SK-N-SH (cell line): ENCODE data around the gene CDC16. TPM values are rescaled to one million over a fixed set of nuclear protein-coding genes. Genes with fewer than 3 reads are reported as not detected.

Experiments
- CTCF ChIA-PET: fragments of 300-600, 350-600 bp; formaldehyde crosslinking; extraction: SDS; loops from one replicate; lab custom pipeline; 2021; lab: Yijun Ruan, JAX
- POLR2A ChIA-PET: fragments of 350-600 bp; sonication (Branson Sonifier 250); formaldehyde crosslinking; extraction: SDS; loops from one replicate; lab custom pipeline; 2020; ENCODE audit warnings: antibody characterized with exemption, inconsistent platforms; lab: Yijun Ruan, JAX
- DNase-seq: peaks from one replicate; pipeline ENCODE4 v3.0.0; 2012
- H2AFZ ChIP-seq: fragments of 200-600 bp; sonication (generic); 2 replicates; pipeline ENCODE4 v1.8.1; 2016; ENCODE audit warnings: antibody characterized with exemption, mild to moderate bottlenecking, low read depth
- H3F3A ChIP-seq: fragments of 200-600 bp; sonication (generic); replicated peaks from 2 replicates; pipeline ENCODE3; 2016; ENCODE audit warnings: antibody characterized with exemption, mild to moderate bottlenecking; ENCODE audit not compliant: insufficient read depth
- H3K27ac ChIP-seq, 2 experiments: fragments of 200-500 bp in 1 of 2; fragments of 200-600 bp in 1 of 2; sonication (Bioruptor generic) in 1 of 2; sonication (generic), shearing (Covaris generic) in 1 of 2; 2 replicates each; pipeline versions ENCODE4 v1.5.1 to v1.6.1; 2014 to 2016; ENCODE audit warnings: low read depth in 2 of 2, inconsistent platforms in 1 of 2, low read length in 1 of 2, mild to moderate bottlenecking in 1 of 2, mixed read lengths in 1 of 2
- H3K27me3 ChIP-seq: fragments of 200-600 bp; sonication (generic), shearing (Covaris generic); 2 replicates; pipeline ENCODE4 v1.6.1; 2016; ENCODE audit warnings: mixed run types; ENCODE audit not compliant: insufficient read depth
- H3K36me3 ChIP-seq, 2 experiments: fragments of 200-500 bp in 1 of 2; fragments of 200-600 bp in 1 of 2; sonication (Bioruptor generic) in 1 of 2; sonication (generic) in 1 of 2; replicated peaks in 1 of 2; 2 replicates each; pipeline versions ENCODE3 to v1.5.1; 2014 to 2016; ENCODE audit warnings: low read length in 1 of 2, mild to moderate bottlenecking in 1 of 2; ENCODE audit not compliant: insufficient read depth in 2 of 2, control insufficient read depth in 1 of 2
- H3K4me1 ChIP-seq, 2 experiments: fragments of 200-500 bp in 1 of 2; fragments of 200-600 bp in 1 of 2; sonication (Bioruptor generic) in 1 of 2; sonication (generic), shearing (Covaris generic) in 1 of 2; 2 replicates each; pipeline versions ENCODE4 v1.5.1 to v1.6.1; 2014 to 2016; ENCODE audit warnings: low read depth in 1 of 2, low read length in 1 of 2, mixed run types in 1 of 2; ENCODE audit not compliant: insufficient read depth in 2 of 2, control insufficient read depth in 1 of 2
- H3K4me2 ChIP-seq: fragments of 200-600 bp; sonication (generic), shearing (Covaris generic); 2 replicates; pipeline ENCODE4 v1.6.1; 2017; ENCODE audit warnings: mixed run types
- H3K4me3 ChIP-seq, 2 experiments: fragments of 200-500 bp in 1 of 2; fragments of 200-600 bp in 1 of 2; sonication (Bioruptor generic) in 1 of 2; sonication (generic), shearing (Covaris generic) in 1 of 2; 2 replicates each; pipeline versions ENCODE4 v1.5.1 to v1.8.1; 2014 to 2016; ENCODE audit warnings: low read depth in 2 of 2, inconsistent platforms in 1 of 2, low read length in 1 of 2, mild to moderate bottlenecking in 1 of 2, mixed read lengths in 1 of 2, moderate library complexity in 1 of 2
- H3K79me2 ChIP-seq: fragments of 200-600 bp; sonication (generic); 2 replicates; pipeline ENCODE4 v1.8.1; 2017; ENCODE audit warnings: mild to moderate bottlenecking; ENCODE audit not compliant: insufficient read depth
- H3K9ac ChIP-seq: fragments of 200-600 bp; sonication (generic); 2 replicates; pipeline ENCODE4 v1.6.1; 2017; ENCODE audit warnings: mixed run types
- H3K9me2 ChIP-seq: fragments of 200-600 bp; sonication (generic); 2 replicates; pipeline ENCODE4 v1.6.1; 2017; ENCODE audit warnings: mixed run types
- H3K9me3 ChIP-seq: fragments of 200-600 bp; sonication (generic); 2 replicates; pipeline ENCODE4 v1.6.1; 2017; ENCODE audit warnings: mixed run types, mild to moderate bottlenecking, moderate library complexity
- H4K20me1 ChIP-seq: fragments of 200-600 bp; sonication (generic); 2 replicates; pipeline ENCODE4 v1.6.1; 2017; ENCODE audit warnings: mild to moderate bottlenecking, mixed run types; ENCODE audit not compliant: insufficient read depth
- EZH2phosphoT487 ChIP-seq: fragments of 200-600 bp; sonication (generic); IDR thresholded peaks from 2 replicates; pipeline ENCODE4 v1.6.1; 2017; ENCODE audit warnings: low read depth, mixed run types, mild to moderate bottlenecking, antibody characterized with exemption, moderate library complexity, borderline replicate concordance
- FOXJ3 ChIP-seq: sonication (generic); formaldehyde crosslinking; IDR thresholded peaks from 2 replicates; pipeline ENCODE4 v1.5.1; 2020; ENCODE audit warnings: mild to moderate bottlenecking, missing genetic modification reagents
- GABPA ChIP-seq: IDR thresholded peaks from 2 replicates; pipeline ENCODE4 v1.4.0; 2012; ENCODE audit warnings: low read depth, mild to moderate bottlenecking
- JUND ChIP-seq: IDR thresholded peaks from 2 replicates; pipeline ENCODE4 v1.4.0; 2012
- MEF2A ChIP-seq: IDR thresholded peaks from 2 replicates; pipeline ENCODE4 v1.4.0; 2012; ENCODE audit warnings: low read depth, borderline replicate concordance
- NFIC ChIP-seq: IDR thresholded peaks from 2 replicates; pipeline ENCODE4 v1.4.0; 2012; ENCODE audit warnings: borderline replicate concordance
- NRF1 ChIP-seq: IDR thresholded peaks from 2 replicates; pipeline ENCODE4 v1.6.1; 2012; ENCODE audit warnings: low read depth, mild to moderate bottlenecking, low read length
- POLR2AphosphoS5 ChIP-seq: IDR thresholded peaks from 2 replicates; pipeline ENCODE4 v1.6.1; 2012; ENCODE audit warnings: low read depth, low read length
- SIN3A ChIP-seq: IDR thresholded peaks from 2 replicates; pipeline ENCODE4 v1.6.1; 2012; ENCODE audit warnings: low read depth, mild to moderate bottlenecking, low read length, moderate library complexity, borderline replicate concordance
- TEAD4 ChIP-seq: IDR thresholded peaks from 2 replicates; pipeline ENCODE4 v1.4.0; 2012; ENCODE audit warnings: mild to moderate bottlenecking, borderline replicate concordance; ENCODE audit not compliant: insufficient read depth
- WGBS: methylation state at CpG from one replicate; pipeline ENCODE4 v1.1.6; 2017; ENCODE audit warnings: low lambda C conversion rate; 5-methylcytosine and 5-hydroxymethylcytosine counted together
- polyA plus RNA-seq, 3 experiments: library from polyadenylated mRNA; depleted of rRNA; stranded (reverse); fragments of >200 nt; gene quantifications; 2 replicates each; pipeline ENCODE4 v1.2.3, GENCODE V29; 2012
- TF ChIP-seq, protein P1 (sequence below): fragments of 200-600 bp; sonication (generic); IDR thresholded peaks from 2 replicates; pipeline ENCODE4 v1.6.1; 2017; ENCODE audit warnings: antibody characterized with exemption, mild to moderate bottlenecking, moderate library complexity
- TF ChIP-seq, protein P2 (sequence below): IDR thresholded peaks from 2 replicates; pipeline ENCODE4 v1.4.0; 2012; ENCODE audit warnings: low read depth, borderline replicate concordance
- TF ChIP-seq, protein P3 (sequence below): fragments of 150-350 bp; IDR thresholded peaks from 2 replicates; pipeline ENCODE4 v1.6.1; 2016; ENCODE audit warnings: mild to moderate bottlenecking, low read depth, low read length
- TF ChIP-seq, protein P4 (sequence below): IDR thresholded peaks from 2 replicates; pipeline ENCODE4 v1.4.0; 2012; ENCODE audit warnings: low read depth
- TF ChIP-seq, protein P5 (sequence below): IDR thresholded peaks from 2 replicates; pipeline ENCODE4 v1.6.1; 2012; ENCODE audit warnings: mild to moderate bottlenecking, low read depth, low read length, moderate library complexity
- TF ChIP-seq, protein P6 (sequence below): IDR thresholded peaks from 2 replicates; pipeline ENCODE4 v1.4.0; 2012; ENCODE audit warnings: low read depth, borderline replicate concordance

CDC16 gene
- polyA plus RNA-seq, 1 of the 3 experiments (the other 2 are of a cell fraction) = 56.9 TPM

DNA sequence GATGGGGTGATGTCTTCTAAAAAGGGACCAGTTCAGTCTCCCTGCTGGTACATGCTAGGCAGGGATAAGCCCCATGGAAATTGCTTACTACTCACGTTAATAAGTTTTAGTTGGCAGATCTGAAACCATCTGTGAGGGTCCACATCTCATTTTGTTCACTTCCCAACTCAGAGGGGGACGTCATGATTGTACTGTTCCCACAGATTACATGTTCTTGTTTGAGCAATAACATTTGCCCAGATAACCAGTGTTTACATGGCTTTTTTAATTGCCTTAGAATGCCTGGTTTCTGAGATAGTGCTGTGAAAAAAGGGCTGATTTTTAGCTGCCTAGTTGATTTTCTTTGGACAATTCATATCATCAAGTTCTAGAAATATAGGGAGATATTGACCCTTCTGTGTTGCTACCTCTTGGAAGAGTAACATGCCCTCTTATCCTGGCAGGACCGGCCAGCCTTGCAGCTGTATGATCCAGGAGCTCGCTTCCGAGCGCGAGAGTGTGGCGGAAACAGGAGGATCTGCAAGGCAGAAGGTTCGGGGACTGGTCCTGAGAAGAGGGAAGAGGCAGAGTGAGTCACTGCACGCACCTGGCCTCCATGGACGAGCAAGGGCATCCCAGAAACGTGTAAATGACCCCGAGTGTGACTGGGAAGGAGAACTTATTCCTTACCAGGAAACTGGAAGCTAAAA is 69.8 kb downstream of the CDC16 start:
- H3K4me1 ChIP-seq = peaks cover 0 to under 1% of the 10 kb centered on the region in 2 experiments; a peak in 1 of 4 replicates
- no peaks in the 10 kb centered on the region for H4K20me1 ChIP-seq
- H3K27ac ChIP-seq = no peak overlapping the region
- no peaks in the 10 kb centered on the region for H3K9me2 ChIP-seq
- DNase-seq = no peak
- no peak overlapping the region for H3K4me3 ChIP-seq
- no peak overlapping the region for H3K4me2 ChIP-seq
- ChIA-PET CTCF (no interaction called here), POLR2A (no interaction called here)
- H3K36me3 ChIP-seq = peaks cover 41 to 43% of the 10 kb centered on the region in 2 experiments
- H2AFZ ChIP-seq = no peak overlapping the region
- H3K27me3 ChIP-seq = no peaks in the 10 kb centered on the region
- H3F3A ChIP-seq = no peaks in the 10 kb centered on the region
- H3K9me3 ChIP-seq = no peaks in the 10 kb centered on the region
- H3K9ac ChIP-seq = no peak overlapping the region
- WGBS = 93% methylated on average over 13 of the region's 13 CpGs
- TF ChIP-seq, protein P1, sequence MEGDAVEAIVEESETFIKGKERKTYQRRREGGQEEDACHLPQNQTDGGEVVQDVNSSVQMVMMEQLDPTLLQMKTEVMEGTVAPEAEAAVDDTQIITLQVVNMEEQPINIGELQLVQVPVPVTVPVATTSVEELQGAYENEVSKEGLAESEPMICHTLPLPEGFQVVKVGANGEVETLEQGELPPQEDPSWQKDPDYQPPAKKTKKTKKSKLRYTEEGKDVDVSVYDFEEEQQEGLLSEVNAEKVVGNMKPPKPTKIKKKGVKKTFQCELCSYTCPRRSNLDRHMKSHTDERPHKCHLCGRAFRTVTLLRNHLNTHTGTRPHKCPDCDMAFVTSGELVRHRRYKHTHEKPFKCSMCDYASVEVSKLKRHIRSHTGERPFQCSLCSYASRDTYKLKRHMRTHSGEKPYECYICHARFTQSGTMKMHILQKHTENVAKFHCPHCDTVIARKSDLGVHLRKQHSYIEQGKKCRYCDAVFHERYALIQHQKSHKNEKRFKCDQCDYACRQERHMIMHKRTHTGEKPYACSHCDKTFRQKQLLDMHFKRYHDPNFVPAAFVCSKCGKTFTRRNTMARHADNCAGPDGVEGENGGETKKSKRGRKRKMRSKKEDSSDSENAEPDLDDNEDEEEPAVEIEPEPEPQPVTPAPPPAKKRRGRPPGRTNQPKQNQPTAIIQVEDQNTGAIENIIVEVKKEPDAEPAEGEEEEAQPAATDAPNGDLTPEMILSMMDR = no peak
- no peak for TF ChIP-seq NRF1
- no peak for TF ChIP-seq FOXJ3 (CRISPR knock-in tag)
- H3K79me2 ChIP-seq = no peaks in the 10 kb centered on the region

DNA sequence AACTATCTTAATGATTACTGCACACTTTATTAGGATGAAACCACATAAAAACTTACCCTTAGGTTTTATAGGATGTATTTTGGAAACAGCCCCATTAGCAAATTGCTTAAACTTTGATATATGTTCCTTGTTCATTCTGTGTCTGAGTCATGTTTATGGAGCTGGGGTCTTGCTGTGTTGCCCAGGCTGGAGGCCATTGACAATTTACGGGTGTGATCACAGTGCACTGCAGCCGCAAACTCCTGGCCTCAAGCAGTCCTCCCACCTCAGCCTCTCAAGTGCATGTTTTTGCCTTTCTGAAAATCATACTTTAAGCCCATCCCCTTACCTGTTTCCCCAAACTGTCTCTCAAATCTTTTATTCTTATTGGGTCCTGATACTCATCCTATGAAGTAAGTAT is 74.4 kb downstream of the CDC16 start:
- Histone ChIP-seq H3K4me2 (no peak overlapping the region), H4K20me1 (no peaks in the 10 kb centered on the region), H3K9ac (no peak overlapping the region), H3F3A (peaks cover 22% of the 10 kb centered on the region), H3K9me3 (no peaks in the 10 kb centered on the region), H3K27me3 (no peaks in the 10 kb centered on the region), H3K4me3 (no peak overlapping the region), H3K4me1 (peaks cover 10 to 13% of the 10 kb centered on the region in 2 experiments; a peak in 3 of 4 replicates), H3K36me3 (peaks cover 18 to 26% of the 10 kb centered on the region in 2 experiments), H3K9me2 (no peaks in the 10 kb centered on the region), H3K27ac (no peak overlapping the region), H2AFZ (no peak overlapping the region), H3K79me2 (no peaks in the 10 kb centered on the region)
- DNase-seq = no peak
- WGBS = 100% methylated on average over 2 of the region's 2 CpGs
- TF ChIP-seq NFIC (no peak), JUND (no peak), FOXJ3 (CRISPR knock-in tag) (no peak), GABPA (no peak), TEAD4 (no peak), EZH2phosphoT487 (no peak), POLR2AphosphoS5 (no peak), MEF2A (no peak), SIN3A (no peak)
- TF ChIP-seq, protein P2, sequence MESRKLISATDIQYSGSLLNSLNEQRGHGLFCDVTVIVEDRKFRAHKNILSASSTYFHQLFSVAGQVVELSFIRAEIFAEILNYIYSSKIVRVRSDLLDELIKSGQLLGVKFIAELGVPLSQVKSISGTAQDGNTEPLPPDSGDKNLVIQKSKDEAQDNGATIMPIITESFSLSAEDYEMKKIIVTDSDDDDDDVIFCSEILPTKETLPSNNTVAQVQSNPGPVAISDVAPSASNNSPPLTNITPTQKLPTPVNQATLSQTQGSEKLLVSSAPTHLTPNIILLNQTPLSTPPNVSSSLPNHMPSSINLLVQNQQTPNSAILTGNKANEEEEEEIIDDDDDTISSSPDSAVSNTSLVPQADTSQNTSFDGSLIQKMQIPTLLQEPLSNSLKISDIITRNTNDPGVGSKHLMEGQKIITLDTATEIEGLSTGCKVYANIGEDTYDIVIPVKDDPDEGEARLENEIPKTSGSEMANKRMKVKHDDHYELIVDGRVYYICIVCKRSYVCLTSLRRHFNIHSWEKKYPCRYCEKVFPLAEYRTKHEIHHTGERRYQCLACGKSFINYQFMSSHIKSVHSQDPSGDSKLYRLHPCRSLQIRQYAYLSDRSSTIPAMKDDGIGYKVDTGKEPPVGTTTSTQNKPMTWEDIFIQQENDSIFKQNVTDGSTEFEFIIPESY = no peak
- TF ChIP-seq, protein P3, sequence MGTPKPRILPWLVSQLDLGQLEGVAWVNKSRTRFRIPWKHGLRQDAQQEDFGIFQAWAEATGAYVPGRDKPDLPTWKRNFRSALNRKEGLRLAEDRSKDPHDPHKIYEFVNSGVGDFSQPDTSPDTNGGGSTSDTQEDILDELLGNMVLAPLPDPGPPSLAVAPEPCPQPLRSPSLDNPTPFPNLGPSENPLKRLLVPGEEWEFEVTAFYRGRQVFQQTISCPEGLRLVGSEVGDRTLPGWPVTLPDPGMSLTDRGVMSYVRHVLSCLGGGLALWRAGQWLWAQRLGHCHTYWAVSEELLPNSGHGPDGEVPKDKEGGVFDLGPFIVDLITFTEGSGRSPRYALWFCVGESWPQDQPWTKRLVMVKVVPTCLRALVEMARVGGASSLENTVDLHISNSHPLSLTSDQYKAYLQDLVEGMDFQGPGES = no peak
- TF ChIP-seq, protein P4, sequence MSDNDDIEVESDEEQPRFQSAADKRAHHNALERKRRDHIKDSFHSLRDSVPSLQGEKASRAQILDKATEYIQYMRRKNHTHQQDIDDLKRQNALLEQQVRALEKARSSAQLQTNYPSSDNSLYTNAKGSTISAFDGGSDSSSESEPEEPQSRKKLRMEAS = no peak
- TF ChIP-seq, protein P5, sequence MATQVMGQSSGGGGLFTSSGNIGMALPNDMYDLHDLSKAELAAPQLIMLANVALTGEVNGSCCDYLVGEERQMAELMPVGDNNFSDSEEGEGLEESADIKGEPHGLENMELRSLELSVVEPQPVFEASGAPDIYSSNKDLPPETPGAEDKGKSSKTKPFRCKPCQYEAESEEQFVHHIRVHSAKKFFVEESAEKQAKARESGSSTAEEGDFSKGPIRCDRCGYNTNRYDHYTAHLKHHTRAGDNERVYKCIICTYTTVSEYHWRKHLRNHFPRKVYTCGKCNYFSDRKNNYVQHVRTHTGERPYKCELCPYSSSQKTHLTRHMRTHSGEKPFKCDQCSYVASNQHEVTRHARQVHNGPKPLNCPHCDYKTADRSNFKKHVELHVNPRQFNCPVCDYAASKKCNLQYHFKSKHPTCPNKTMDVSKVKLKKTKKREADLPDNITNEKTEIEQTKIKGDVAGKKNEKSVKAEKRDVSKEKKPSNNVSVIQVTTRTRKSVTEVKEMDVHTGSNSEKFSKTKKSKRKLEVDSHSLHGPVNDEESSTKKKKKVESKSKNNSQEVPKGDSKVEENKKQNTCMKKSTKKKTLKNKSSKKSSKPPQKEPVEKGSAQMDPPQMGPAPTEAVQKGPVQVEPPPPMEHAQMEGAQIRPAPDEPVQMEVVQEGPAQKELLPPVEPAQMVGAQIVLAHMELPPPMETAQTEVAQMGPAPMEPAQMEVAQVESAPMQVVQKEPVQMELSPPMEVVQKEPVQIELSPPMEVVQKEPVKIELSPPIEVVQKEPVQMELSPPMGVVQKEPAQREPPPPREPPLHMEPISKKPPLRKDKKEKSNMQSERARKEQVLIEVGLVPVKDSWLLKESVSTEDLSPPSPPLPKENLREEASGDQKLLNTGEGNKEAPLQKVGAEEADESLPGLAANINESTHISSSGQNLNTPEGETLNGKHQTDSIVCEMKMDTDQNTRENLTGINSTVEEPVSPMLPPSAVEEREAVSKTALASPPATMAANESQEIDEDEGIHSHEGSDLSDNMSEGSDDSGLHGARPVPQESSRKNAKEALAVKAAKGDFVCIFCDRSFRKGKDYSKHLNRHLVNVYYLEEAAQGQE = no peak
- TF ChIP-seq, protein P6, sequence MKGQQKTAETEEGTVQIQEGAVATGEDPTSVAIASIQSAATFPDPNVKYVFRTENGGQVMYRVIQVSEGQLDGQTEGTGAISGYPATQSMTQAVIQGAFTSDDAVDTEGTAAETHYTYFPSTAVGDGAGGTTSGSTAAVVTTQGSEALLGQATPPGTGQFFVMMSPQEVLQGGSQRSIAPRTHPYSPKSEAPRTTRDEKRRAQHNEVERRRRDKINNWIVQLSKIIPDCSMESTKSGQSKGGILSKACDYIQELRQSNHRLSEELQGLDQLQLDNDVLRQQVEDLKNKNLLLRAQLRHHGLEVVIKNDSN = no peak
- ChIA-PET POLR2A (no interaction called here), CTCF (no interaction called here)
